Upper lobe of right lung (tissue), 1 donor: ENCODE measurements around the gene PADI4. TPM values are rescaled to one million over a fixed set of nuclear protein-coding genes. Genes with fewer than 3 reads are reported as not detected.

Experiments
- ATAC-seq: fragments of 200-7000 bp; cut with Tn5 transposase; one replicate; pipeline ENCODE4 v1.9.1; 2020; ENCODE audit warnings: mild to moderate bottlenecking, moderate library complexity
- DNase-seq: peaks from one replicate; pipeline ENCODE4 v3.0.0-alpha.2; 2020
- H3K27ac ChIP-seq: fragments of 200-600 bp; one replicate; pipeline ENCODE4 v1.8.0; 2022
- H3K27me3 ChIP-seq: fragments of 200-600 bp; one replicate; pipeline ENCODE4 v1.8.0; 2022; ENCODE audit warnings: mild to moderate bottlenecking
- H3K36me3 ChIP-seq: fragments of 200-600 bp; one replicate; pipeline ENCODE4 v1.8.0; 2022
- H3K4me1 ChIP-seq: fragments of 200-600 bp; one replicate; pipeline ENCODE4 v1.8.0; 2022
- H3K4me3 ChIP-seq: fragments of 200-600 bp; one replicate; pipeline ENCODE4 v1.8.0; 2022; ENCODE audit warnings: mild to moderate bottlenecking
- H3K9me3 ChIP-seq: fragments of 200-600 bp; one replicate; pipeline ENCODE4 v1.8.0; 2022
- intact Hi-C: fragments of 100-400 bp; cut with DNase I; formaldehyde crosslinking; loops from one replicate; pipeline ENCODE4 v1.11.0; 2022
- microRNA-seq: library from miRNA; unstranded; fragments of <30 nt; microRNA quantifications from one replicate; pipeline ENCODE4 v1.2.0, GENCODE V29; 2020; ENCODE audit warnings: borderline microRNAs expressed
- total RNA-seq: library from RNA; stranded (reverse); fragmentation: NEBNext Ultra II Directional; extraction: Animal tissue kit (Norgen Biotek cat#: 25700); gene quantifications from one replicate; pipeline ENCODE4 v1.2.1, GENCODE V29; 2021
- TF ChIP-seq, protein P1 (sequence below): fragments of 200-600 bp; IDR thresholded peaks from one replicate; pipeline ENCODE4 v1.8.0; 2022; ENCODE audit warnings: antibody characterized with exemption
- donor health status: DM: no; HTN: yes; CAD: no; lungs with severe emphysema.

PADI4 gene
- total RNA-seq, 1 donor from 2014 or later = 2.3 TPM

DNA sequence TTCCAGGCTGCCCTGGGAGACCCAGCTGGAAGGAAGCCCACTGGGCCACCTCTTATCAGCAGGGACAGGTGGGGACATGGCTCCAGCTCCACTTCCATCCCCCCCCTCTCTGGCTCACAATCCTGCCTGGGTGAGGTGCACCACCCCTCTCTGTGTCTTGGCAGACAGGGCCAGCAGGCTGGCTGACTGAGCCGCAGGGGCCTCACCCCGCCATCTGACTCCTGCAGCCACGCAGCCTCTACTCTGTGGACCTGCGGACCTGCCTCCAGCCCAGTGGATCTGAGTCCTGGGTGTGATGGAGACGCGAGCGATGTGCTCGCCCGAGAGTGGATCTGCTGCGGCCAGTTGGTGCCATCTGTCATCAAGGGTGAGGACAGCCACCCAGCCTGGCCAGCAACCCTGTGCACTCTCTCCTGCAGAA, 101.4 kb downstream of the PADI4 start:
- DNase-seq (no peak), ATAC-seq (no peak)
- TF ChIP-seq, protein P1, sequence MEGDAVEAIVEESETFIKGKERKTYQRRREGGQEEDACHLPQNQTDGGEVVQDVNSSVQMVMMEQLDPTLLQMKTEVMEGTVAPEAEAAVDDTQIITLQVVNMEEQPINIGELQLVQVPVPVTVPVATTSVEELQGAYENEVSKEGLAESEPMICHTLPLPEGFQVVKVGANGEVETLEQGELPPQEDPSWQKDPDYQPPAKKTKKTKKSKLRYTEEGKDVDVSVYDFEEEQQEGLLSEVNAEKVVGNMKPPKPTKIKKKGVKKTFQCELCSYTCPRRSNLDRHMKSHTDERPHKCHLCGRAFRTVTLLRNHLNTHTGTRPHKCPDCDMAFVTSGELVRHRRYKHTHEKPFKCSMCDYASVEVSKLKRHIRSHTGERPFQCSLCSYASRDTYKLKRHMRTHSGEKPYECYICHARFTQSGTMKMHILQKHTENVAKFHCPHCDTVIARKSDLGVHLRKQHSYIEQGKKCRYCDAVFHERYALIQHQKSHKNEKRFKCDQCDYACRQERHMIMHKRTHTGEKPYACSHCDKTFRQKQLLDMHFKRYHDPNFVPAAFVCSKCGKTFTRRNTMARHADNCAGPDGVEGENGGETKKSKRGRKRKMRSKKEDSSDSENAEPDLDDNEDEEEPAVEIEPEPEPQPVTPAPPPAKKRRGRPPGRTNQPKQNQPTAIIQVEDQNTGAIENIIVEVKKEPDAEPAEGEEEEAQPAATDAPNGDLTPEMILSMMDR = no peak
- intact Hi-C loops = no loop called here
- Histone ChIP-seq H3K36me3 (peaks cover 68% of the 10 kb centered on the region), H3K9me3 (no peaks in the 10 kb centered on the region), H3K27ac (no peak overlapping the region), H3K4me1 (no peaks in the 10 kb centered on the region), H3K27me3 (no peaks in the 10 kb centered on the region), H3K4me3 (no peak overlapping the region)

DNA sequence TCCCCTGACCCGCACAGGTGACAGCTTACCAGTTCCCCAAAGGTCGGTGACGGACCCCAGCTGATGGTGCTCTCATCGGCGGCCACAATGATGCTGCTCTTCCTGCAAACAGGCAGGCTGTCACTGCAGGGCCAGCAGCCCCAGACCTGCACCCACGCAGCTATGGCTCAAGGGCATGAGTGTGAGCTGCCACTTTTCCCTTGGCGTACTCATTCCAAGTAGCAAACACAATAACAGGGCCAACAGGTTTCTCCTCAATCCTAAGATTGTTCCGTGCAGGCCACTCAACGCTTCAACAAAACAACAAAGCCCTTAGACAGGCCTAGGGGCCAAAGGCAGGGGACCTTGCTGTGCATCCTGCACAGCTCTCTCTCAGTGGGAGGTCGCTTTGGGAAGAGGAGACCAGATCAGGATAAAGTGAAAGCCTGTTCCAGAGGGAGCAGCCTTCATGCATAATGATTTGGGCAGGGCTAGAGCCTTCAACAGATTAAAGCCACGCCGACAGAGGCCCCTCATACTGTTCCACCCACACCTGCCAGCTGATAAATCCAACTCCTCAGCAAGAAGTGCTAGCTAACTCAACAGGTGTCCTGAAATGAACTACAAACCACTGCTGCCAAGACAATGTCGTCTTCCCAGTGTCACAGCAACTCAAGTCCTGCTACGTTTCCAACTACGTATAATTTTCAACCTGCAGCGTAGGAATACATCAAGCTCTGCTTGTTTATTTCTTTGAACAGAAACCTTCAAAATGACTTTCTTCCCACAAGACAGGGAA, 104.3 kb downstream of the PADI4 start:
- intact Hi-C loops = loop anchor here (10.0 kb wide), 1 partner anchor 63 kb away; no protein-coding TSS in a partner anchor
- H3K4me3 ChIP-seq = no peak overlapping the region
- peak; percentile 83 for ATAC-seq
- no peaks in the 10 kb centered on the region for H3K4me1 ChIP-seq
- H3K27ac ChIP-seq = peak overlapping the region; percentile 28
- no peaks in the 10 kb centered on the region for H3K27me3 ChIP-seq
- peak; percentile 72 for DNase-seq
- no peaks in the 10 kb centered on the region for H3K9me3 ChIP-seq
- TF ChIP-seq, protein P1 = no peak
- H3K36me3 ChIP-seq = peaks cover 96% of the 10 kb centered on the region

Small RNA genes within 50 kb of the gene (microRNA-seq; reads per million reads assigned to microRNA genes)
- gene MIR3972 = not detected

Other genes with a start within 250 kb of the PADI4 start
- gene PADI2, start 188.7 kb upstream of the PADI4 start, total RNA-seq = 20.0 TPM
- gene PADI1, start 103.1 kb upstream of the PADI4 start, total RNA-seq = not detected
- gene PADI3, start 59.1 kb upstream of the PADI4 start, total RNA-seq = not detected
- not detected for gene PADI6, start 64.0 kb downstream of the PADI4 start, total RNA-seq
- 48.6 TPM for gene RCC2, start 131.5 kb downstream of the PADI4 start, total RNA-seq
- 34.1 TPM for gene ARHGEF10L, start 231.5 kb downstream of the PADI4 start, total RNA-seq